ENCODE measurements around the gene HDAC4.
"Not testable (repeated sequence)": the region's sequence is repeated elsewhere in the genome, so short reads cannot be mapped to it uniquely, and the experiment has no call there.

Gene HDAC4

GRCh38 chr2:239051891-239052445, 348.9 kb downstream of the HDAC4 start:
- DNase-seq: no peak

GRCh38 chr2:239050252-239050649, 350.6 kb downstream of the HDAC4 start:
- no peak for DNase-seq

DNA sequence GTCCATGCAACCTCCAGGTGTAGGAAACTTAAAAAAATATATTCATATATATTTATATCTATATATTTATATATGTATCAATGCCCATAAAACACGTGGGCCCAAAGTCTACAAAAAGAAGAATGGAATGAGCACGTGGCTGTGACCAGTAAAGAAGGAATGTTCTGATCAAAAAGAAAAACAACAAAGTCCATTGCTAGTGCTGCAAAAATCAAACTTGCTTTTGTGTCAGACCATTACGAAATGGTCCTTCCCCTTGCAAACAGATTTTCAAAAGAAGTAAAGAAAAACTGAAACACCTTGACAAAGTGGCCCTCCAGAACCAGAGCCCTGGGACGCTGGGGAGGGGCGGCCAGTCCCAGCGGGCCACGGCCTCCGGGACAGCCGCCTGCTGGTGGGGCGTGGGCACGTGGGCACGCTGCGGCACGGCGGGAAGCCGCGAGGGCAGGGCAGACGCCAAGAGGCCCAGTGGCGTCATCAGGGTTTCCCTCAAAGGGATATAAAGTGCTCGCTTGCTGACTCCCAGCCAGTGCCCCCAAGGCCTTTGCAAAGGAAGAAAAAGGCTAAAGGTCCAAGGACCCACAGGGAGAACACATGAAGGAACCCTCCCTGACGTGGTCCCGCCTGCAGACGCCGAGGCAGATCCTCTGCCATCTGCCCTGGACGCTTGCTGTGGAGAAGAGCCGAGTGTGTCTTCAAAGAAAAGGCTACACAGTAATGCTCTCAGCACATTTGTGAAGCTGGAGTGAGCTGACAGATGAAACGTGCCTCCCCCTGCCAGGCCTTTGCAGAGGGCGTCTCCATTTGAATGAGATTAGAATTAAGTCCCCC, 351.2 kb downstream of the HDAC4 start:
- no peak for DNase-seq

GRCh38 chr2:239048736-239049135, 352.1 kb downstream of the HDAC4 start:
- no peak for DNase-seq

DNA sequence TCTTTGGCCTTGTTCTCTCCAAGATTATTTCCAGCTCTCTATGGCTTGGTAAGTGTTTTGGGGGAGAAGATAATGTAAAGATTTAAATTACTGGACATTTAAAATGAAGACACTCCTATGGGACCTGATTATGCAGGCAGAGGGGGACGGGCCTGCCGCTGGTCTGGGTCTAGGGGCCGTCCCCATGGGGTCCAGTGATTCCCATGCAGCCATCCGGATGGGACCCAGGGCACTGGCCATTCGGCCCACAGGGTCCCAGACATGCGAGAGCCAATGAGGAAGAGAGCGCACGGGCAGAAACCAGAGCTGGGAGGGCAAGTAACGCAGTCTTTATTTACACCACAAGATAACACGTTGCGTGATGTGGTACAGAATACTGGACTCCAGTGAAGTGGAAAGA, 353.0 kb downstream of the HDAC4 start:
- DNase-seq: no peak

- DNase-seq: no peak
These were observed 353.4 kb downstream of the HDAC4 start for GRCh38 chr2:239047420-239047819.

GRCh38 chr2:239046822-239047221, 354.0 kb downstream of the HDAC4 start:
- DNase-seq: no peak

DNA sequence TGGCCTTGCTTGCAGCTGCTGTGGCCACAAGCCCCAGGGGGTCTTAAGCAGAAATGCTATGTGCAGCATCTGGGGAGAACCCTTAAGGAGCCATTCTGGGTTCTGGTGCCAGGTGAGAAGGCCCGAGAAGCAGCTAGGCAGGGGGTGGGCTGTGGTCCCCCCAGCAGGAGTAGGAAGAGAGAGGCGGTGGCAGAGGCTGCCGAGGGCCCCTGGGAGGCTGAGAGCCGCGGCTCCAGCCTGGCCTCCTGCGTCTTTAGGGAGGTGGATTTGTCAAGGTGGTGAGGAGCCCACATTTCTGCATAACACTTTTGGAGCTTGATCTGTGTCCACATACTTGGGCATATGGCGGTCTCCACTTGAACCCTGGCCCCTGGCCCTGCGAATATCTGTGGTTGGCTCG, 356.5 kb downstream of the HDAC4 start:
- no peak for DNase-seq

GRCh38 chr2:239043326-239043725, 357.5 kb downstream of the HDAC4 start:
- DNase-seq: no peak

- DNase-seq: no peak
These were observed 358.1 kb downstream of the HDAC4 start for GRCh38 chr2:239042551-239043320.

DNA sequence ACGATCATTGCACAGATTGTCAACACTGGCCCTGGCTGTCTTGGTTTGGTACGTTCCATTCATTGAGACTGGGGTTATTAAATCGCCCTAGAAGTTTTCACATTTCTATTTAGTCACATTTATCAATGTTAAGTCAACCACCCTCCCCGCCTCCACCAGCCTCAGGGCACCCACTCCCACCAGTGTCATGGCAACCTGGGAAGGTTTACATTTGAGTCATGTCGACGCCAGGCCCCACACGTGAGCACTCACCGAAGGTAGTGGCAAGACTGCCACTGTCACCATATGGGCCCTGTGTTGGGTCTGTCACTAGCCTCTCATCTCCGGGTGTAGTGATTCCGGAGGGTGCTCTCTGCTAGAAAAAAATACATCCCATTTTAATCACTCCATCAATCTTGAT, 358.8 kb downstream of the HDAC4 start:
- DNase-seq: no peak

GRCh38 chr2:239041062-239041461, 359.8 kb downstream of the HDAC4 start:
- no peak for DNase-seq

DNA sequence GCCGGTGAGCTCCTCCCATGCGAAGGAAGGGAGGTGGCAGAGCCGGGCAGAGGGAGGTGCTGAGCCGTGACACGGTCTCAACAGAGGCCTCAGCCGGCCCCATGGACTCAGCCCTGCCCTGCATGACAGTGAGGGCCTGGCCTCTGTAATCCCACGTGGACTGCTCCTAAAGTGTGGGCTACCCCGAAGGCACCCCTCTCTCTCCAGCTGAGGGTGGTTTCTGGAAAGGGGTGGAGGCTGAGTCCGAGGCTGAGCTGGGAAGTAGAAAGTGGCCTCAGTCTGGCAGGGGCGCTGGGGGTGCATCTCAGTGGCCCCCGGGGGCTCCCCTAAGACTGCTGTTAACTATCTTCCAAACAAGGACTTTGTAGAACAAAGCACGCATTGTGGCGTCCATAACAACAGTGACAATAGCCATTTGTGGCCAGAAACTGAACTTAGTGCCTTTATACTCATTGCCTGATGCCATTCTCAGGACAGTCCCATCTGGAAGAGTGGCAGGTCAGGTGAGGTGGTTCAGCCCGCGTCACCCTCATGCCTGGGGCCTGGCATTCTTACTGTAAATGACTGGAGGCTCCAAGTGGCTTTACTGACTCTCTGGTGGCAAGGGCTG, 360.6 kb downstream of the HDAC4 start:
- DNase-seq: no peak

DNA sequence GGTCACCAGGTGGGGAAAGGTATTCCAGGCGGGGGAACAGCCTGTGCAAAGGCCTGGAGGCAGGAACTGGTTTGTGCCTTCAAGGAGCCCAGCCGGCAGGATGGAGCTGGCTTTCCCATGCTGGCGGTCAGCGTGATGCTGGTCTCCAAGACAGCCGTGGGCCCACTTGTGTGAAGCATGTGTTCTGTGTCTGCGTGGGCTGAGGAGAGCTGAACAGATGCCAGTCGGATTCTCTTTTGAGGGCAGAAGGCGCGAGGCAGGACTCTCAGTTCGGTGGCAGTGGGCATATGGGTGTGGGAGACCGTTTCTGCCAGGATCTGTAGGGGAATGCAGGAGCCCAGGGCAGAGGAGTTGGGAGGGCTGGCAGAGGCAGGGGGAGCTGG, 361.4 kb downstream of the HDAC4 start:
- no peak for DNase-seq

- DNase-seq: no peak
These were observed 361.9 kb downstream of the HDAC4 start for GRCh38 chr2:239038773-239039478.

- DNase-seq: not testable (repeated sequence)
These were observed 362.5 kb downstream of the HDAC4 start for GRCh38 chr2:239038284-239038683.

- no peak for DNase-seq
These were observed 363.3 kb downstream of the HDAC4 start for GRCh38 chr2:239037559-239037910.

DNA sequence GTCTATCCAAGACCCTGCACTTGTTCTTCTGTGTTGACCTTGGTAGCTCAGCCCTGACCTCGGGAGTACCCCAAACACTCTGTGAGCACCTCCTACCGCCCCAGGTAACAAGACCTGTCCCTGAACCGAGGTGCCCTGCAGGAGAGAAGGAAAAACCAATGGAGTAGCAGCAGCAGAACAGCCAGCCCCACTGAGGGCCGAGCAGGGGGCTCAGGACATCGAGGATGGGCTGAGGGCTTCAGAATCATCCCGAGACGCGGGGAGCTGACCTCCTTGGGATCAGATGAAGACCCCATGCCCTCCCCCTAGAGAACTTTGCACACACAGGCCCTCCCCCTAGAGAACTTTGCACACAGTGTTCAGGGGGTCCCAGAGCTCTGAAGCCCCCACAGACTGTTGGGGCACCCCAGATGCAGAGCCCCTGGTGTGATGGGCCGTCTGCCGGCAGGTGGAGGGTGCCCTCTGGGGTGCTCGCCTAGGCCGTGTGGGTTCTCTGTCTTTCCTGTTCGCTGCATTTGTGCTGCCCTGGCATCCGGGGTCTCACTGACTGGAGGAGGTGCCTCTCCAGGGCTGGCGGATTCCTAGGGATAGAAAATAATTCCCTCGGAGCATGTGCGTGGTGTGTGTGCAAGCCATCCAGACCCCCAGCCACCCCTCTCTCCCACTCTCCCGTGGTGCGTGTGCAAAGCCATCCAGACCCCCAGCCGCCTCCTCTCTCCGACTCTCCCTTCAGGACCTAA, 363.8 kb downstream of the HDAC4 start:
- no peak for DNase-seq

- DNase-seq: no peak
These were observed 364.7 kb downstream of the HDAC4 start for GRCh38 chr2:239035997-239036731.

DNA sequence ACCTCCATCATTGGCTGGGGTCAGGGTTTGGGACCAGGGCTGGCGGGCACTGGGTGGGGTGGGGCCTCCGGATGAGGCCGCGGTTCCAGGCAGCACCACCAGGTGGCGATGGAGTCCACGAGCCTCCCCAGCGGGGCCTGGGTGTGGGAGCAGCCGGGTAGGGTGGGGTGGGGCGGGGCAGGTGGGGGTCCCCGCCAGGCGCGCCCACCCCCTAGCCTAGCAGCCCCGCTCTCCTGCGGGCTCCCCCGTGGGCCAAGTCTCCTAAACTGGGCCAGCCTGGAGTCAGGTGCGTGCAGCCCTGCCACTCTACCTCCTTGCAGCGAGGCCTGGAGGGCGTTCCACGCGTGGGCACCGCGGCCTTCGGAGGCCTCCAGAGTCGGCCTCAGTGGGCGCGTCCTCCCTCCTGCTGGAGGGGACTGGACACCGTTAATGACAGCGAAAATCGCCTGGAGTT, 365.4 kb downstream of the HDAC4 start:
- DNase-seq: peak; percentile 7

GRCh38 chr2:239034561-239035341, 366.1 kb downstream of the HDAC4 start:
- no peak for DNase-seq
